Stimulated activated CD8-positive, alpha-beta memory T cell treated with anti-CD3 and anti-CD28 coated beads, Interleukin-15, amount 100 ng/mL, for 4 hours (primary cell): Measurements from ENCODE around the gene ARID1B.

ENCODE experiments used
- DNase-seq, 2 donors: peaks; one replicate each; pipeline ENCODE4 v3.0.0-alpha.2; 2020; ENCODE audit warnings: low read depth in 2 of 2

ARID1B gene

GRCh38 chr6:156824142-156824541 is 47.0 kb downstream of the ARID1B start:
- no peak for DNase-seq

- DNase-seq, result no peak
Observed at GRCh38 chr6:156825475-156825874, 48.3 kb downstream of the ARID1B start.

GRCh38 chr6:156826290-156826955 is 49.2 kb downstream of the ARID1B start:
- no peak for DNase-seq

- no peak for DNase-seq
Observed at GRCh38 chr6:156827382-156827781, 50.2 kb downstream of the ARID1B start.

- no peak for DNase-seq
Observed at GRCh38 chr6:156828280-156828703, 51.1 kb downstream of the ARID1B start.

- no peak for DNase-seq
Observed at GRCh38 chr6:156830126-156830525, 52.9 kb downstream of the ARID1B start.

GRCh38 chr6:156832231-156832647 is 55.1 kb downstream of the ARID1B start:
- DNase-seq, result no peak

- no peak for DNase-seq
Observed at GRCh38 chr6:156832669-156833068, 55.5 kb downstream of the ARID1B start.

GRCh38 chr6:156833755-156834154 is 56.6 kb downstream of the ARID1B start:
- no peak for DNase-seq

GRCh38 chr6:156839129-156839528 is 62.0 kb downstream of the ARID1B start:
- no peak for DNase-seq

GRCh38 chr6:156839591-156840001 is 62.4 kb downstream of the ARID1B start:
- no peak for DNase-seq

GRCh38 chr6:156840136-156840535 is 63.0 kb downstream of the ARID1B start:
- DNase-seq, result no peak

GRCh38 chr6:156840606-156841005 is 63.4 kb downstream of the ARID1B start:
- DNase-seq, result no peak

GRCh38 chr6:156841508-156841907 is 64.3 kb downstream of the ARID1B start:
- no peak for DNase-seq

- DNase-seq, result no peak
Observed at GRCh38 chr6:156842598-156843250, 65.5 kb downstream of the ARID1B start.

- no peak for DNase-seq
Observed at GRCh38 chr6:156844089-156844488, 66.9 kb downstream of the ARID1B start.

- no peak for DNase-seq
Observed at GRCh38 chr6:156845454-156846155, 68.4 kb downstream of the ARID1B start.

GRCh38 chr6:156846845-156847599 is 69.8 kb downstream of the ARID1B start:
- DNase-seq, result no peak

- no peak for DNase-seq
Observed at GRCh38 chr6:156848123-156848522, 70.9 kb downstream of the ARID1B start.

- no peak for DNase-seq
Observed at GRCh38 chr6:156848533-156848932, 71.4 kb downstream of the ARID1B start.

- DNase-seq, result no peak
Observed at GRCh38 chr6:156849806-156850205, 72.6 kb downstream of the ARID1B start.

- no peak for DNase-seq
Observed at GRCh38 chr6:156850353-156850752, 73.2 kb downstream of the ARID1B start.
